ENCODE measurements around the gene S100A9. TPM values are rescaled to one million over a fixed set of nuclear protein-coding genes. Genes with fewer than 3 reads are reported as not detected.
"Not testable (repeated sequence)": the region's sequence is repeated elsewhere in the genome, so short reads cannot be mapped to it uniquely, and the experiment has no call there.

S100A9 gene
- total and polyA plus RNA-seq, 7 donors, result 26.4 to 111 (median 51.1) TPM

- Histone ChIP-seq H3K9me3 (no peaks in the 10 kb centered on the region), H3K4me3 (no peak overlapping the region), H3K36me3 (ENCODE audit: insufficient read depth in 1 of 2, low read depth in 1 of 2) (no peaks in the 10 kb centered on the region), H3K27me3 (ENCODE audit: insufficient read depth in 3 of 3, low read length in 2 of 3) (peaks cover 0 to 43% (median 3%) of the 10 kb centered on the region in 3 donors), H3K27ac (no peak overlapping the region), H3K4me1 (no peaks in the 10 kb centered on the region)
- ATAC-seq (no peak), DNase-seq (no peak)
- TF ChIP-seq CTCF (IDR thresholded peaks at IDR 0.05), result no peak
- 48 to 54% (median 50%) methylated on average over 9 of the region's 9 CpGs for whole genome bisulfite sequencing, 3 donors
- intact Hi-C loops (cut with DNase I), result no loop called here
Measured at GRCh38 chr1:153343811-153344717, 13.6 kb upstream of the S100A9 start.

GRCh38 chr1:153344718-153345025 is 13.0 kb upstream of the S100A9 start:
- no peak for TF ChIP-seq CTCF (IDR thresholded peaks at IDR 0.05)
- H3K27ac ChIP-seq, result no peak overlapping the region
- H3K36me3 ChIP-seq (ENCODE audit: insufficient read depth in 1 of 2, low read depth in 1 of 2), result no peaks in the 10 kb centered on the region
- ATAC-seq (no peak), DNase-seq (no peak)
- intact Hi-C loops (cut with DNase I), result no loop called here
- no peaks in the 10 kb centered on the region for H3K9me3 ChIP-seq
- H3K4me3 ChIP-seq, result no peak overlapping the region
- no peaks in the 10 kb centered on the region for H3K4me1 ChIP-seq
- H3K27me3 ChIP-seq (ENCODE audit: insufficient read depth in 3 of 3, low read length in 2 of 3), result peaks cover 0 to 44% (median 3%) of the 10 kb centered on the region in 3 donors
- 36 to 38% (median 37%) methylated on average over 3 of the region's 3 CpGs for WGBS, 3 donors

GRCh38 chr1:153345187-153346076 is 12.2 kb upstream of the S100A9 start:
- Histone ChIP-seq H3K4me3 (no peak overlapping the region), H3K4me1 (no peaks in the 10 kb centered on the region), H3K27me3 (ENCODE audit: insufficient read depth in 3 of 3, low read length in 2 of 3) (peaks cover 0 to 42% (median 3%) of the 10 kb centered on the region in 3 donors), H3K9me3 (no peaks in the 10 kb centered on the region), H3K27ac (no peak overlapping the region), H3K36me3 (ENCODE audit: insufficient read depth in 1 of 2, low read depth in 1 of 2) (no peaks in the 10 kb centered on the region)
- intact Hi-C loops (cut with DNase I), result no loop called here
- DNase-seq, result no peak
- ATAC-seq, result no peak
- TF ChIP-seq CTCF (IDR thresholded peaks at IDR 0.05), result no peak
- 70 to 72% (median 72%) methylated on average over 14 of the region's 14 CpGs for WGBS, 3 donors

- Histone ChIP-seq H3K27ac (no peak overlapping the region), H3K9me3 (no peaks in the 10 kb centered on the region), H3K36me3 (ENCODE audit: insufficient read depth in 1 of 2, low read depth in 1 of 2) (no peaks in the 10 kb centered on the region), H3K4me3 (no peak overlapping the region), H3K4me1 (no peaks in the 10 kb centered on the region), H3K27me3 (ENCODE audit: insufficient read depth in 3 of 3, low read length in 2 of 3) (peaks cover 0 to 42% (median 3%) of the 10 kb centered on the region in 3 donors)
- WGBS, 3 donors, result 43 to 48% (median 45%) methylated on average over 6 of the region's 6 CpGs
- intact Hi-C loops (cut with DNase I), result no loop called here
- DNase-seq (no peak), ATAC-seq (no peak)
- TF ChIP-seq CTCF (IDR thresholded peaks at IDR 0.05), result no peak
Measured at GRCh38 chr1:153346077-153346723, 11.5 kb upstream of the S100A9 start.

- intact Hi-C loops (cut with DNase I), result not testable (repeated sequence)
- 64 to 73% (median 68%) methylated on average over 14 of the region's 14 CpGs for WGBS, 3 donors
Measured at GRCh38 chr1:153347049-153347448, 10.6 kb upstream of the S100A9 start.

More at GRCh38 chr1:153347049-153347448, 10.6 kb upstream of the S100A9 start:
- H3K27me3 ChIP-seq (ENCODE audit: insufficient read depth in 3 of 3, low read length in 2 of 3), result peaks cover 0 to 42% (median 3%) of the 10 kb centered on the region in 3 donors
- not testable (repeated sequence) for H3K4me3 ChIP-seq; H3K36me3 ChIP-seq (ENCODE audit: insufficient read depth in 1 of 2, low read depth in 1 of 2); H3K4me1 ChIP-seq; H3K9me3 ChIP-seq; H3K27ac ChIP-seq; DNase-seq; ATAC-seq
